ENCODE data around the gene SLX9. TPM values are rescaled to one million over a fixed set of nuclear protein-coding genes. Genes with fewer than 3 reads are reported as not detected.

The SLX9 gene
- total RNA-seq, 1 donor from 2014 or later: 24.0 TPM

DNA sequence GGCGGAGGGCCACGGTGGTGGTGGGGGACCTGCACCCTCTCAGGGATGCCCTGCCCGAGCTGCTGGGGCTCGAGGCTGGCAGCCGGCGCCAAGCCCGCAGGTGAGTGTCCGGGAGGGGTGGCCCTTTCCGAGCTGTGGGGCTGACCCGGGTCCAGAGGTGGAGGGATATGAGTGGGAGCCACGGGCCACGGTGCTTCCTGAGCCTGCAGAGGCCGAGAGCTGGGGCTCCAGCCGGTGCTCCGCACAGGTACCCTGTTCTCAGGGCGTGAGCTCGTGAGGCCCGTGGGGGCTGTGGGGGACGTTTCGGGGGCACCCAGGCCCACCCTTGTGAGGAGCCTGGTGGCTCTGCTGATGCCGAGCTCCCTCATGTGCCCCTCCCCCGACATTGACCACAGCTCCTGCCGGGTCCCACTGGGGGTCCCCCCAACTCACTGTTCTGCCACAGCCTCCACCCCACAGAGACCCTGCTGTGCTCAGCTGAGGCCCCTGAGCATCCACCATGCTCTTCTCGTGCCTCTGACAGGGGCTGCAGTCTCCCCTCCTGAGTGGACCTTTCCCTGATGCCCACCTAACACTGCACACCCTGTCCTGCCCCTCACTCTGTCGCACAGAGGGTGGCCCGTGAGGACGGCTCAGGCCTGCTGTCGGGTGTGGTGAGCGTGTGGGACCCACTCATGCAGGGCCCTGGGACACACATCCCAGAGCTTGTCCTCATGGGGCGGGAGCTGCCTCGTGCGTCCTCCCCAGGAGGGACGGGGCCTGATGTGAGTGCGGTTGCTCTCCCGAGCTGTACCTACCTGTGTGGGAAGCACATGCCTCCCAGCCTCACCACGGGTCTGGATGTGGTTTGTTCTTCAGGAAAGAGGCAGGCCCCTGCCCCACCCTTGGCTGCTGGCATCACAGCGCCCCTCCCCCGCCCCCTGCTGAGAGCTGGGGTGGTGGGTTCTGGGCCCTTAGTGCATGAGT lies 27.5 kb downstream of the SLX9 start:
- no peaks in the 10 kb centered on the region for H3K27me3 Mint-ChIP-seq (ENCODE audit: low read depth)
- TF ChIP-seq, protein P1, sequence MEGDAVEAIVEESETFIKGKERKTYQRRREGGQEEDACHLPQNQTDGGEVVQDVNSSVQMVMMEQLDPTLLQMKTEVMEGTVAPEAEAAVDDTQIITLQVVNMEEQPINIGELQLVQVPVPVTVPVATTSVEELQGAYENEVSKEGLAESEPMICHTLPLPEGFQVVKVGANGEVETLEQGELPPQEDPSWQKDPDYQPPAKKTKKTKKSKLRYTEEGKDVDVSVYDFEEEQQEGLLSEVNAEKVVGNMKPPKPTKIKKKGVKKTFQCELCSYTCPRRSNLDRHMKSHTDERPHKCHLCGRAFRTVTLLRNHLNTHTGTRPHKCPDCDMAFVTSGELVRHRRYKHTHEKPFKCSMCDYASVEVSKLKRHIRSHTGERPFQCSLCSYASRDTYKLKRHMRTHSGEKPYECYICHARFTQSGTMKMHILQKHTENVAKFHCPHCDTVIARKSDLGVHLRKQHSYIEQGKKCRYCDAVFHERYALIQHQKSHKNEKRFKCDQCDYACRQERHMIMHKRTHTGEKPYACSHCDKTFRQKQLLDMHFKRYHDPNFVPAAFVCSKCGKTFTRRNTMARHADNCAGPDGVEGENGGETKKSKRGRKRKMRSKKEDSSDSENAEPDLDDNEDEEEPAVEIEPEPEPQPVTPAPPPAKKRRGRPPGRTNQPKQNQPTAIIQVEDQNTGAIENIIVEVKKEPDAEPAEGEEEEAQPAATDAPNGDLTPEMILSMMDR (IDR thresholded peaks at IDR 0.05): no peak
- H3K4me3 Mint-ChIP-seq (ENCODE audit: unreplicated experiment): no peak overlapping the region
- peaks cover 85% of the 10 kb centered on the region for H3K4me1 Mint-ChIP-seq (ENCODE audit: low read depth)
- H3K27ac Mint-ChIP-seq (ENCODE audit: unreplicated experiment): no peak overlapping the region
- peaks cover 3% of the 10 kb centered on the region for H3K9me3 Mint-ChIP-seq (ENCODE audit: low read depth)
- no peak for DNase-seq (ENCODE audit: low spot score)
- peaks cover 10% of the 10 kb centered on the region for H3K36me3 Mint-ChIP-seq (ENCODE audit: low read depth)

DNA sequence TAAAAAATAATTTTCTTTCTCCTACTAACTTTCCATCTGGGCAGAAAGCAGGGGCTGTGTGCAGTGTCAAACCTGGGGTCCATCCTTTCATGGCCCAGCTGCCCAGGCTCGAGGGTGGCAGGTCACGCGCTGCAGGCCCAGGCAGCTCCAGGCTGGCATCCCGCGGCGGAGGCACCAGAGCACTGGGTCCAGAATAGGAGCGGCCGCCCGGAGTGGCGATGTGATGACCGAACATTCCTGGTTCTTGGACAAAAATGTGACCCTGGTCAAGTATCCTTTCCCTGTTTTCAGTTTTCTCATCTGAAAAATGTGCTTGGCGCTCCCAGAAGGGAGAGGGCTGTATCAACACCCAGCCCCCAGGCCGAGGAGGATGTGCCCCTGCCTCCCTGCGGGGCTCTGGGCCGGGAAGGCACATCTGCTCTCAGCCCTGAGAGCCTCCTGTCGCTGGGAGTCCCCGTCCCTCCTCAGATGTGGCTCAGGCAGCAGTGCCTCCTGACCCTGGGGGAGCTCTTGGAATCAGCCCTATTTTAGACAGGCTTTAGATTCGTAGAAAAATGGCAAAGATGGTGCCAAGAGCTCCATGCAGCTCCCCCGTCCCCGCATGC lies 29.3 kb downstream of the SLX9 start:
- Mint-ChIP-seq H3K9me3 (ENCODE audit: low read depth) (peaks cover 3% of the 10 kb centered on the region), H3K4me1 (ENCODE audit: low read depth) (peaks cover 78% of the 10 kb centered on the region), H3K27ac (ENCODE audit: unreplicated experiment) (peak overlapping the region; percentile 88), H3K27me3 (ENCODE audit: low read depth) (no peaks in the 10 kb centered on the region), H3K36me3 (ENCODE audit: low read depth) (peaks cover 9% of the 10 kb centered on the region), H3K4me3 (ENCODE audit: unreplicated experiment) (peak overlapping the region; percentile 8)
- no peak for DNase-seq (ENCODE audit: low spot score)
- TF ChIP-seq, protein P1 (IDR thresholded peaks at IDR 0.05): peak; percentile 12

DNA sequence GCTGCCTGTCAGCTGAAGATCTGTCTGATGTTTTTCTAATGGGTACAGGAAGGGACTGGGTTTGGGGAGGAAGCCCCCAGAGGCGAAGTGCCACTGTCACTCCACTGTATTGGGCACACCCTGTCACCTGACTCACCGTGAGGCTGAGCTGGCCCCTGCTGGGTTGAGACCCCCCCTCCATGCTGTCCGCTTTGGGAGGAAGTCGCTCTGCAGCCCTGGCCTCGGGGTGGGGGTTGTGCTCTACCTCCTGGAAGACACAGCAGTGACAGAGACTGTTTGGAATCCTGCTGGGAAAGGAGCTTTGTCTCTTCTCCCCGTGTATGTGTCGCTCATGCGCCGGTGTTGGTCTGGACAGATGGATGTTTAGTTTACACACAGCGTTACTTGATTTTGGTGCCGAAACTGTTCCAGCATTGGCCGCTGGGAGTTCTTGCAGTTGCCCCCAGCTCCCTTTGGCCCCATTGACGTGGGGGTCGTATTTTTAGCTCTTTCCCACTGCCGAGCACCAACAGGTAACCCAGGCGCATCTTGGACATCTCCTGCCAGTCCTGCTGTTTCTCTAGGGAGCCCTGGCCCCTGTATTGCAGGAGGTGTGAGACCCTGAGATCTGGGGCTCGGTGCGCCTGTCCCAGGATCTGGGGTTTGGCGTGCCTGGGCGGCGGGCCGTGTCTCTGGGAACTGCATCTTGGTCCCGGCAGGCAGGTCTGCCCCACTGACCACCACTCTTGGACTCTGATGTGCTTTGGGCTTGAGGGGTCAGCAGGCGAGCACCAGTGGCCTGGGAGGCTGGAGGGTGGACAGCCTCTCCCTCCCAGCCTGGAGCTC lies 30.3 kb downstream of the SLX9 start:
- Mint-ChIP-seq H3K4me3 (ENCODE audit: unreplicated experiment) (no peak overlapping the region), H3K27ac (ENCODE audit: unreplicated experiment) (peak overlapping the region; percentile 88), H3K27me3 (ENCODE audit: low read depth) (no peaks in the 10 kb centered on the region), H3K36me3 (ENCODE audit: low read depth) (peaks cover 7% of the 10 kb centered on the region), H3K9me3 (ENCODE audit: low read depth) (peaks cover 3% of the 10 kb centered on the region), H3K4me1 (ENCODE audit: low read depth) (peaks cover 69% of the 10 kb centered on the region)
- DNase-seq (ENCODE audit: low spot score): no peak
- TF ChIP-seq, protein P1 (IDR thresholded peaks at IDR 0.05): no peak

GRCh38 chr21:44970766-44971671 lies 31.2 kb downstream of the SLX9 start:
- no peak overlapping the region for H3K4me3 Mint-ChIP-seq (ENCODE audit: unreplicated experiment)
- TF ChIP-seq, protein P1 (IDR thresholded peaks at IDR 0.05): no peak
- no peak overlapping the region for H3K27ac Mint-ChIP-seq (ENCODE audit: unreplicated experiment)
- DNase-seq (ENCODE audit: low spot score): no peak
- H3K4me1 Mint-ChIP-seq (ENCODE audit: low read depth): peaks cover 61% of the 10 kb centered on the region
- no peaks in the 10 kb centered on the region for H3K27me3 Mint-ChIP-seq (ENCODE audit: low read depth)
- no peaks in the 10 kb centered on the region for H3K9me3 Mint-ChIP-seq (ENCODE audit: low read depth)
- peaks cover 4% of the 10 kb centered on the region for H3K36me3 Mint-ChIP-seq (ENCODE audit: low read depth)
